GM18861 (cell line): ENCODE measurements around the gene CTDP1.
"Not testable (repeated sequence)": the region's sequence is repeated elsewhere in the genome, so short reads cannot be mapped to it uniquely, and the experiment has no call there.

Source experiments
- ATAC-seq: cut with Tn5 transposase; IDR thresholded peaks from one replicate; pipeline ENCODE4 v1.9.1; 2021; ENCODE audit not compliant: unreplicated experiment

CTDP1 gene

DNA sequence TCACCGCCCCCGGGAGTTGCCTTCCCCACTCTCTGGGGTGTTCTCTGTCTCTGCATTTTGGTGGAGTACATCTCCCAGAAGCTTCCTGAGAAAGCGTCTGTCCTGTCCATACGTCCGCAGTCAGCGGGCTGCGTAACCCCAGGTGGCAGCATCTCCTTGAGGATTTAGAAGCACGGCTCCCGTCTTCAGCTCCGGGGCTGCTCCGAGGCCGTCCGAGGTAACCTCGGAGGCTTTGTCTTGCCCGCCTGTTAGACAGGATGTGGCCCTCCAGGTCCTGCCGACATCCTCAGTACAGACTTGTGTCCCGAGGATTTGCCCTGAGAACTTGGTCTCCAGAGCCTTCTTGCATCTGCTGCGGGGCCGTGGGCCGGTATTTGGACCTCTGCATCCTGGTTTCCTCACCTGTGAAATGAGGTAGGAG, 58.4 kb downstream of the CTDP1 start:
- ATAC-seq: no peak

DNA sequence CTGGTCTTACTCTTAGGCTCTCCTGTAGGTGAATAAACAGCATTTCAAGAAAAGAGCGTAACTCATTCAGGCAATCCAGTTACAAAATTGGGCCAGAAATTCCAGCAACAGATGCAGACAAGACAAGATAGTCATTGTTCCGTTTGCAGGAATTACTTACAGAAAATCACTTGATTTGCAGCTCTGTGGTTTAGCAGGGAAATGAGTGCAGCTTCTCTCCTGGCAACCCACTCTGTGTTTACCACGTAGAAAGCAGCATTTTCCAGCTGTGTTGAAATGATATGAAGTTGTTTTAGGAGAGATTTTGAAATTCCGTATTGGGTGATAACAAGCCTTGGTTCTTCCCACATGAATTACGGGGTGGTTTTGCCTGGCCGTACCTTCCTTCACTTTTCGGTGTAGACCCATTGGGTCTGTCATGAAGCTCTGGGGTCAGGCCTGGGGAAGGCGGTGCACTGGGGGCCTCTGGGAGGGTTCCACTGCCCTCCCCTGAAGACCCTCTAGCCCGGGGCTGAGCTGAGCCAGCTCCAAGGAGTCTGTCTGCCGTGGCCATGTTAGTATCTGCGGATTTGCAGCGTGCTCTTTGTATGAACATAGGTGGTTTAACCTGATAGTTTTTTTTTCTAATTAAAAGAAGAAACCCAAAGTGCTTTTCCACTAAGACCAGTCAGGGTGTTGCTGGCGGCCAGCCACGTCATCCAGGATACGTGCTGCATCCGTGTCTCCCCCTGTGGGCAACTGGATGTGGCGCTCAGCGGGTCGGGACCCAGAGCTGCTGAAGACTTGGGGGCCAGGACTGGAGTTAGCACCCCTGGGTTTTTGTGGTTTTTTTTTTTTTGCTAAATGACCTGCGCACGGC, 59.2 kb downstream of the CTDP1 start:
- no peak for ATAC-seq

DNA sequence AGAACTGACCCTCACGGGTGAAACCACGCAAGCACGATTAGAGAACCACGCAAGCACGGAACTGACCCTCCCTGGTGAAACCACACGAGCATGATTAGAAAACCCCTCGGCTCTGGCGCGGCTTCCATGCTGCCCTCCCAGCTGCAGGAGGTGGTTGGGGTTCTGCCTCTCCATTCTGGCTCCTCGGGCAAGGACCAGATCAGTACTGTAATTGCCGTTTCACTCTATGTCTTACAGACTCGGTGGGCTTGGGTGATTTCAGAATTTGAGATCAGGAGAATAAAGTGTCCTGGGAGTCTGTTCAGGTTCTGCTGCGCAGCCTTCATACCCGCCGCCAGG, 59.8 kb downstream of the CTDP1 start:
- no peak for ATAC-seq

DNA sequence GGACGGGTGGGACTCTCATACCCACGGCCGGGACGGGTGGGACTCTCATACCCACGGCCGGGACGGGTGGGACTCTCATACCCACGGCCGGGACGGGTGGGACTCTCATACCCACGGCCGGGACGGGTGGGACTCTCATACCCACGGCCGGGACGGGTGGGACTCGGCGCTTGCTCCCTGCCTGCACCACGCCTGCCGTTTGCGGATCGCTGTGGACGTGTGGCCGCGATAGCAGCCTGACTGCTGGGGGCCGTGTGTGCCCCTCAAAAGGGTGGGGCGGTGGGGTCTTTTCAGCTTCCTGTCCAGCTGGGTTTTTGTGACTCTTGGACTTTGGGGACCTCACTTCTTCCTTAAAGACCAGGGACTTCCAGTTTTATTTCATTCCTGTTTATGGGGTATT, 60.4 kb downstream of the CTDP1 start:
- ATAC-seq: not testable (repeated sequence)

DNA sequence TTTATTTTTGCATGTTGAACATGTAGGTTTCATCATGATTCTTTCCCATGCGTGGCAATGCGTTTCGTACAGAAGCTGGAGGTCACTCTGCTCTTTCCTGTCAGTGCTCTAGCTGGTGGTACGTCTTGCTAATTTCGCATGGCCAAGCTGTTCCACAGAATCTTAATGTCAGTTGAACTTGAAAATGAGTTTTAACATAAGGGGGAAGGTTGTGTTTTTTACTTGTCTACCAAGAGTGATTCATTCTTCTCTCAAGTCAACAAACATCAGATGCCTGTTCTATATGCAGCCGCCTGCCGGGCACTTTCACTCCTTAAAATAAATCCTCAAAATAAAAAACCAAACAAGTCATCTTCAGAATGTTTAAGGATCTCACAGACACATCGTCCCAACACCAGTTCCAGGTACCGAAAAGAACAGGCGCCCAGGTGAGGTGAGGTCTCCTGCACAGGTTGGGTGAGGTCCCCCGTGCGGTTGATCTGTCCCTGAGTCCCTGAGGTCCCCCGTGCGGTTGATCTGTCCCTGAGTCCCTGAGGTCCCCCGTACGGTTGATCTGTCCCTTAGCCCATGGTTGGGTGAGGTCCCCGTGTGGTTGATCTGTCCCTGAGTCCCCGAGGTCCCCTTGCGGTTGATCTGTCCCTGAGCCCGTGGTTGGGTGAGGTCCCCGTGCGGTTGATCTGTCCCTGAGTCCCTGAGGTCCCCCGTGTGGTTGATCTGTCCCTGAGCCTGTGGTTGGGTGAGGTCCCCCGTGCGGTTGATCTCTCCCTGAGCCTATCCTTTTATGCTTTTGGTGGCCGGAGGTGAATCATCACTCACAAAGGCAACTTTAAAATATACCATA, 61.1 kb downstream of the CTDP1 start:
- ATAC-seq: no peak

DNA sequence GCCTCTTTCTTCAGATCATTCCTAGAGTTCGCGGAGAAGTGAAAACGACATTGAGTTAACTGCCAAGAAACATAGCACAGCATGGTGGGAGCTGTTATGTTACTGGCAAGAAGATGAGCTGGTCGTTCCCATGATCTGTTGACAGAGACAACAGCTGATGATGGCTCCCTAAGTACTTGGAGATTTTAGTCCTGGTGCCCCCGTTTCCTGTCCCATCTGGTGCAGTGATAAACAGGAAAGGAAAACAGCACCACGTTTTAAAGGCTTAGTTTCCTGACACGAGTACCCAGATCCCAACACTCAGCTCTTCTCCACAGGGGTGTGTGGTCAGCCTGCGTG, 61.7 kb downstream of the CTDP1 start:
- no peak for ATAC-seq

DNA sequence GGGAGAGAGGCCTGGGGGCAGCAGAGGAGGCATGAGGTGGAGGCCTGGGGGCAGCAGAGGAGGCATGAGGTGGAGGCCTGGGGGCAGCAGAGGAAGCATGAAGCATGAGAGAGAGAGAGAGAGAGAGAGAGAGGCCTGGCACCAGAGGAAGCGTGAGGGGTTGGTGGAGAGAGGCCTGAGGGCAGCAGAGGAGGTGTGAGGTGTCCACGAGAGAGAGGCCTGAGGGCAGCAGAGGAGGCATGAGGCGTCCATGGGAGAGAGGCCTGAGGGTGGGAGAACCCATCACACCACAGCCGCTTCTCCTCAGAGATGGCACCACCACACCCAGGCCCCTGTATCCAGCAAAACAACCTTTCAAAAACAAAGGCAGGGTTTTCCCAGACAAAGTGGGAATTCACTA, 62.5 kb downstream of the CTDP1 start:
- no peak for ATAC-seq

DNA sequence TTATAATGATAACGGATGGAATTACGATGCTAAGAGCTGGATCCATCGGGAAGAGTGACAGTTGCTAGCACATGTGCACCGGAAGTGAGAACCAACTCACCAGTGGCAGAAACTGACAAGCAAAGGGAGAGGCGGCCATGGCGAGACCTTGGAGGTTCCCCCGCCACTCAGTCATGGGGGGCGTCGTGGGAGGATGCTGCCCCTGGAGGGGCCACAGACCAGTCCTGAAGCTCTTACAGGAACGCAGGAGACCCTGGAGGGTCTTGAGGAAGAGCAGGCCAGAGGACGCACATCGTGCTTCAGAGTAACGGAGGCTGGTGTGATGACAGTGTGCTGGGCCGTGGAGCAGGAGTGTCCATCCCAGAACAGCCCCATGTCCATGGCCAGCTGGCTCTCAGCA, 65.0 kb downstream of the CTDP1 start:
- no peak for ATAC-seq

DNA sequence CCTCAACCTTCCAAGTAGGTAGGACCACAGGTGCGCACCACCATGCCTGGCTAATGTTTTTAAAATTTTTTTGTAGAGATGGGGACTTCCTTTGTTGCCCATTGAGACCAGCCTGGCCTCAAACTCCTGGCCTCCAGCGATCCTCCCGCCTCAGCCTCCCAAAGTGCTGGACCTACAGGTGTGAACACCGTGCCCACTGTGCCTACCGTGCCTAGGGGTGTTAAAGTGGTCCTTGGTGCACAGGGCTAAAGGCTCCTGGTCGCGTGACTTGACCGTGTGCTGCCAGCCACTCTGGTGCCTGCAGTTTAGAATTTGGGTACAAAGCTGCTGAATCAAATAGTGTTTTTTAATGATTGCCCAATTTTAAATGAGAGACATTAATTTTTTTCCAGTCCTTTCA, 67.1 kb downstream of the CTDP1 start:
- ATAC-seq: no peak

DNA sequence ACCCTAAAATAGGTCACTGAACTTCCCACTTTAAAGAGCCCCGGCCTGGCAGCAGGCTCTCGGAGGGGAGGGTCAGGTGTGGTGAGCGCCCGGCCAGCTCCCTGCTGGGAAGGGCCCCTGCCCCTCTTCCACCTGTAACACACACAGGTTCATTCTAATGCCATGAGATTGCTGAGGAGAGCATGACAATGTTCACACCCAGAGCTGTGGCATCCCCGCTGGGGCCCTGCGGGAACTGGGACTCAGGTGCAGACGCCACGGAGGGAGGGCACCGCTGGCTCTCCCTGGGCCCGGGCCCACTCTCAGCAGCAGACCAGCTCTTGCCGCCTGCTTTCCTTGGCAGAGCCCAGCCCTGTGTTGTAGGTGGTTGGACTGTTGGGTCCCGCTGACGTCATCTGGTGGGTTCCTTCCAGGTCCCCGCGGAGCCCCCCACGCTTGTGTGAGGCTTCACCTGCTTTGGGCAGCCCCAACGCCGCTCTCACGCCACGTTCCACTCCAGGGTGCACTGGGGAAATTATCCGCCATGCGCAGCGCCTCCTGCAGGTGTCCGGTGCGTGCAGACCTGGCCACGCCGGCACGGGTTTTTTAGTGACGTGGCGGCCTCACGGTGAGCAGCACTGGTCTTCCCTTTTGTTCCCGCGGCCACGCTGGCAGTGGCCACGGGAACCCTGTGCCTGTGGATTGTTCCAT, 67.7 kb downstream of the CTDP1 start:
- no peak for ATAC-seq

DNA sequence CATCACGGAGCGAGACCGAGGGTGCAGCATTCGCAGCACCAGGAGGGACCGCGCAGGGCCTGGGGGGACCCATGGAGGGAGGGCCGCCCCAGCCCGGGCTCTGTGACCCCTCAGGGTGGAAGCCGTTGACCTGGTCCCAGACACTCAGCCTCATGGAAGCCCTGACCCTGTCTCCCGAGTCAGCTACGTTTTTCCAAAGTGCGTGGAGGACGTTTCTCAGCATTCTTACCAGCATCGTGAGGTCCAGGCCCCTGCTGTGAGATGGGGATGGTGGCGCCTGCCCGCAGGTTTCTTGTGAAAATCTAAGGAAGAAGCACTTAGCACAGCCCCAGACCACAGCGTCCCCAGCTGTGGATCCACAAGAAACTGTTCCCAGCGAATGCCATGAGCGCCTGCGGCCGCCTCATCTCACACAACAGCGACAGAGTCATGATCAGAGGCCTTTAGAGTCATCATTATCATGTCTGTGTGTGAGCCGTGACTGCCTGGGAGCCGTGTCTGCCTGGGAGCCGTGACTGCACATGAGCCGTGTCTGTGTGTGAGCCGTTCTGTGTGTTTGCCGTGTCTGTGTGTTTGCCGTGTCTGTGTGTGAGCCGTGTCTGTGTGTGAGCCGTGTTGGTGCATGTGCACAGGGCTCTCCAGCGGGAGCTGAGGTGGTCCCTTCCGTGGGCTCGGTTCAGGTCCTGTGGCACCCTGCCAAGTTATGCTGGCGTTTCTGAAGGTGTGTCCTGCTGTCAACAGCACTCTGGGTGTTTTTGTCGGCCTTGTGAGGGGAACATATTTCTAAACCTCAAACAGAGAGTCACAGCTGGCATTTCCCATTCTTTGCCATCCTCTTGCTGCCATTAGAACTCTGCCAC, 68.9 kb downstream of the CTDP1 start:
- no peak for ATAC-seq

DNA sequence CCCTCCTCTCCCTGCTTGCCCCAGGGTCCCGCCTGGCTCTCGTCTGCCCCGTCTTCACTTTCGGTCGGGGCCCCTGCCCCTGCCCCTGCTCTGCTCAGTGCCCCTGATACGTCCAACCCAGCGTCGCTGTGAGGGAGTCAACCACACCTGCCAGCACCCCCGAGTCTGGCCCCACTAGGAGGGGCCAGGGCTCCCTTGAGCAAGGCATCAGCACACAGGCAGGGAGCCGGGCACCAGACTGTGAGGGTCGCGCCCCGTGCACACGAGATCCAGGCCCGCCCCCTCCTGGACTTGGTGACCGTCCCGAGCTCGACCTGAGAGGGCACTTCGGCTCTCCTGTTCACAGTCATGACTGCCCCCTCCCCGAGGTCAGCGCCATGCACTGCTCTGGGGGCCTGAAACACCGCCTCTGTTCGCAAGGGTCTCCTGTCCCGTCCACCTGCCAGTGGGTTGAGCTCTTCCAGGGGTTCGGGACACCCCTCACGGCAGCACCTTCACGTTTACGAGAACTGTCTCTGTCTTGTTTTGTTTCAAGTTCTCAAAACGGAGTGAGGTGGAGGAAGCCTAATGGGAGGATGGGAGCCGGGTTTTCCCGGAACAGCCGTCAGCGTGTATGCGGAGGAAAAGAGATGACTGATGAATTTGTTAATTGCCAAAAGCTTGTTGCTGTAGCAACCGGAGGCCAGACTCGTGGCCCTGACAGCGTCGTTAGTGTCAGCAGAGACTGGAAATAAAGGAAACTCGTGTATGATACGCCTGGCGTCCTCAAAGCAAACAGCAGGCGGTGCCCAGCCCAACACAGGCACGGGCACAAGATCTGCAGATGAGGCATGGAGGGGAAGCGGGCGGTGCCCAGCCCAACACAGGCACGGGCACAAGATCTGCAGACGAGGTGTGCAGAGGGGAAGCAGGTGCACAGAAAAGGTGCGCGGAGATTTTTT, 69.9 kb downstream of the CTDP1 start:
- ATAC-seq: no peak

DNA sequence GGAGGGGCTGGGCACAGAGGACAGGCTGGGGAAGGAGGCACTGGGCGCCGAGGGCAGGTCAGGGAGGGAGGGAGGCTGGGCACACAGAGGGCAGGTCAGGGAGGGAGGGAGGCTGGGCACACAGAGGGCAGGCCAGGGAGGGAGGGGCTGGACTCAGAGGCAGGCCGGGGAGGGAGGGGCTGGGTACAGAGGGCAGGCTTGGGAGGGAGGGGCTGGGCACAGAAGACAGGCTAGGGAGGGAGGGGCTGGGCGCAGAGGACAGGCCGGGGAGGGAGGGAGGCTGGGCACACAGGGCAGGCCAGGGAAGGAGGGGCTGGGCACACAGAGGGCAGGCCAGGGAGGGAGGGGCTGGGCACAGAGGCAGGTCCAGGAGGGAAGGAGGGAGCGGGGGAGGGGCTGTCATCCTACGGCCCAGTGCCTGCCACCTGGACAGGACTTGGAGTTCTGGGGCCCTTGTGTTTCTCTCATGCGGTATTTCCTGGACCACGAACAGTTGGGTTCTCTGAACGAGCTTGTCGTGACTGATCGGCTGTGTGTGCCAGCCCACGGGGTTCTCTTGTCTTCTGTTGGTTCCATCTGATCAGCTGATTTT, 71.5 kb downstream of the CTDP1 start:
- no peak for ATAC-seq

DNA sequence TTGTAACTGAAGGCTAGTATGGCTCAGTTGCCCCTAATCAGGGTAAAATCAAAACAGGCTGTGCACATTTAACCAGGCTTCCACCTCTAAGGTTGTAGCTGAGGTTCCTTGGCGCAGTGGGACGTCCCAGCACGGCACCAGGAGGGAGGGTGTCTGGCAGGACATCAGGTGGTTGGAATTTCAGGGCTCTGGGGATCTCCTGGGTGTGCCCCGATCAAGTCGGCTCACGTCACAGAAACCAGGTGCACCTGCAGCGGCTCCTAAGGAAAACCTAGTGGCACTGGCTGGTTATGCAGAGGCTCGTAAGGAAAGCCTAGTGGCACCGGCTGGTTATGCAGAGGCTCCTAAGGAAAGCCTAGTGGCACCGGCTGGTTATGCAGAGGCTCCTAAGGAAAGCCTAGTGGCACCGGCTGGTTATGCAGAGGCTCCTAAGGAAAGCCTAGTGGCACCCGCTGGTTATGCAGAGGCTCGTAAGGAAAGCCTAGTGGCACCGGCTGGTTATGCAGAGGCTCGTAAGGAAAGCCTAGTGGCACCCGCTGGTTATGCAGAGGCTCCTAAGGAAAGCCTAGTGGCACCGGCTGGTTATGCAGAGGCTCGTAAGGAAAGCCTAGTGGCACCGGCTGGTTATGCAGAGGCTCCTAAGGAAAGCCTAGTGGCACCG, 72.4 kb downstream of the CTDP1 start:
- not testable (repeated sequence) for ATAC-seq

DNA sequence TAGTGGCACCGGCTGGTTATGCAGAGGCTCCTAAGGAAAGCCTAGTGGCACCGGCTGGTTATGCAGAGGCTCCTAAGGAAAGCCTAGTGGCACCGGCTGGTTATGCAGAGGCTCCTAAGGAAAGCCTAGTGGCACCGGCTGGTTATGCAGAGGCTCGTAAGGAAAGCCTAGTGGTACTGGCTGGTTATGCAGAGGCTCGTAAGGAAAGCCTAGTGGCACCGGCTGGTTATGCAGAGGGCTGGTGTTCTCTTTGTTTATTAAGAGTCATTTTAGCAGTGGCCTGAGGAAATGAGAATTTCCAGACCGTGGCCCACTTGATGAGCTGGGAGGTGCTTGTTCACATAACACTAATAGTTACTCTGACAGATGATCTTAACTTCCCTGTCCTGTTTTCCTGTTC, 73.3 kb downstream of the CTDP1 start:
- not testable (repeated sequence) for ATAC-seq

DNA sequence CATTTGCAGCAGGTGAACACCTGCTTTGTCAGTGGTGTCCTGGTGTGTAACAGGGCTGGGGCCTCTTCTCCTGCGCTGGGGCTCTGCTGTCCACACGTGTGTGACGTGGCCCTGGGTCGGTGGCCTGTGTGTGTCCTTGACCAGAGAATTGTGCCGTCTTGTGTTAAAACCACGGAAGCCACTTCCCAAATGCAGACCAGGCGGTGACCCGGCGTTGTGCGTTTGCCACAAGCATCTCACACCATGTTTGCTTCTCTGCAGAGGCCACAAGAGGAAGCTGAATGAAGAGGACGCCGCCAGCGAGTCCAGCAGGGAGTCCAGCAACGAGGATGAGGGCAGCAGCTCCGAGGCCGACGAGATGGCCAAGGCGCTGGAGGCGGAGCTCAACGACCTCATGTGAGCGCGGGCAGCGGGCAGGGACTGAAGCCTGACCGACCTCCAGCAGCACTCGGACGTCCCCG, 73.8 kb downstream of the CTDP1 start:
- ATAC-seq: no peak

DNA sequence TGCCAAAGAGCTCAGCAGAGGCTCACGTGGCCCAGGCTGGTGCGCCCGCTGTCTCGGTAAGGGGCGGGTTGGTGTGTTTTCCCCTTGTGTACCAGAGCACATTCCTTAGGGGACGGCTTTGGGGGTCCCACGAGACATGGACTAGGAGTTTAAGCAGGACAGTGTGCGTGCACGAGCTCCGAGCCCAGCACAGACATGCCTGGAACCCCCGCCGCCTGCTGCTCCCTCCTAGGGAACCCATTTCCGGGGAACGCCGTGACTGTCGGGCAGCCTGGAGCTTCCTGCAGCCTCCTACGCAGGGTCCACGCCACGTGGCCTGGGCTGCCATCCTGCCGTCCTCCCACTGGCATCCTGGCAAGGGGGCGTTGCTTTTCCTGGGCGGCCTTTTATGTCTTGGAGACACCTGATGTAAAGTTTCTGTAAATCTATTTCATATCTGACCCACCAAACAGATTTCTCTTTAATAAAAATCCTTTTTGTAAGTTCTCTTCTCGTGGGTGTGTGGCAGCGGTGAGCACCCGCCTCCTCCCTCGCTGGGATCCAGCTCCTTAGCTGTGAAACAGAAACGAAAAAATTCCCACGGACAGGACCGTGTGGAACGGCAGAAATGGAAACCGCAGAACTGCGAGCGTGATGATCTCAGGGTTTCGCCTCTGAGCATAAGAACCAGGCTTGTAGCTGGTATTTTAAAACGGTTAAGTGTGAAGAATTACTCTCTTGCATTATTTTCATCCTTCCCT, 74.6 kb downstream of the CTDP1 start:
- no peak for ATAC-seq

DNA sequence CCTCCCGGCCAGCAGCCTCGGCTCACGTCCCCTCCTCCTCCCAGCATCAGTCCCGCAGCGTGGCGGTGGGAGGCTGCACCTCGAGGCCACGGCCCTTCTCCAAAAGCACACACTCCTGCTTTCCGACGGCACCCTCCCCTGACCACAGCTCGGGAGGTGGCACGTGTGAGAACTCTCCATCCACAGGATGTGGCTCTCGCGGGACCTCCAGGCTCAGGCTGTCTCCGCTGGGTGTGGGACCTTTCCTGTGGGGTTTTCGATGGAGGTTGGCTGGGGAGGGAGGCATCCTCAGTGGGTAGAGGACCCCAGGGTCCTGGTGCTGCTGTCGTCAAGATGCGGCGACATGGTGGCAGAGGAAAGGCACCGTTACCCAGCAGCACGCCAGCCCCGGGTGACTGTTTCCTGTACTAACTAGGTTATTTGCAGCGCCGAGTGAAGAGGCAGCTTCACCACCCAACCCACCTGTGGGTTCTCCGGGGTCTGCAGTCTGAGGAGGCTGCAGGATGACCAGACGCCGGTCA, 75.3 kb downstream of the CTDP1 start:
- no peak for ATAC-seq
